ENCODE results near the gene ALKBH1.
"Not testable (repeated sequence)": the region's sequence is repeated elsewhere in the genome, so short reads cannot be mapped to it uniquely, and the experiment has no call there.

Gene ALKBH1, protein sequence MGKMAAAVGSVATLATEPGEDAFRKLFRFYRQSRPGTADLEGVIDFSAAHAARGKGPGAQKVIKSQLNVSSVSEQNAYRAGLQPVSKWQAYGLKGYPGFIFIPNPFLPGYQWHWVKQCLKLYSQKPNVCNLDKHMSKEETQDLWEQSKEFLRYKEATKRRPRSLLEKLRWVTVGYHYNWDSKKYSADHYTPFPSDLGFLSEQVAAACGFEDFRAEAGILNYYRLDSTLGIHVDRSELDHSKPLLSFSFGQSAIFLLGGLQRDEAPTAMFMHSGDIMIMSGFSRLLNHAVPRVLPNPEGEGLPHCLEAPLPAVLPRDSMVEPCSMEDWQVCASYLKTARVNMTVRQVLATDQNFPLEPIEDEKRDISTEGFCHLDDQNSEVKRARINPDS

GRCh38 chr14:77707724-77708408 is at the start of gene ALKBH1, which contains the start of gene SLIRP:
Gene ALKBH1, minus strand, starts transcription at chr14:77708023. Its CDS starts 19 bp downstream, at chr14:77708004.
Gene SLIRP, plus strand, starts transcription at chr14:77708103. Its CDS starts 9 bp downstream, at chr14:77708112.
- DNase-seq, result peak; percentile 89

DNA sequence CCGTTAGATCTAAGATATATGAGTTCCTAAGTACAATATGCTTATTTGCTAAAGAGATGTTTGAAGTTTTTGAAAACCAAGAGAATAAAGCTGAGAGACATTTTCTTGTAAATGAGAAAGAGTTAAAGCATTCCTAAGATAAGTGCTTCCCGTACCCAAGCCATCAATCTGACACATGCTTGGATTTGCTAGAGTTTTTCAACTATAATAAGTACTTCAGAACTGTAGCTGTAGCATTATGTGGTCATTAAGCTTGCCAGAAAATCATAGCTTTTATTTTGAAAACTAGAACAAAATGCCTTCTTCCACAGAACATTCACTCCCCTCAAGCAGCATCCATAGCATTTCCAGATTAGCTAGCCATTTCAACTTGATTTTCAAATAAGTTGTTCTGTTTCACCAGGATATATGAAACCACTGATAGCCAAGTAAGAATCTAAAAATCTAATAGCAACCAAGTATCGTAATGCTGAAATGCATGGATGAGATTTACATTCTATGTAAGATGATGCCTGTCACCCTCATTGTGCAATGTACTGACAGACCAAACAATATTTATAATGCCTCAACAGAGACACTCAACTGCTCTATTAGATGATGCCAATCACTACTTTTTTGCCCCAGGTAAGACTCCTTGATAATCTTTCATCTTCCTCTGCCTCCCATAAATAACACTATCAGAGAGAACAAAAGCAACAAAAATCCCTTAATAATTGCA is 45.1 kb upstream of the ALKBH1 start:
- no peak for DNase-seq

GRCh38 chr14:77752266-77752665 is 44.4 kb upstream of the ALKBH1 start:
- DNase-seq, result no peak

- DNase-seq, result not testable (repeated sequence)
These were observed 39.6 kb upstream of the ALKBH1 start for GRCh38 chr14:77747425-77747824.

DNA sequence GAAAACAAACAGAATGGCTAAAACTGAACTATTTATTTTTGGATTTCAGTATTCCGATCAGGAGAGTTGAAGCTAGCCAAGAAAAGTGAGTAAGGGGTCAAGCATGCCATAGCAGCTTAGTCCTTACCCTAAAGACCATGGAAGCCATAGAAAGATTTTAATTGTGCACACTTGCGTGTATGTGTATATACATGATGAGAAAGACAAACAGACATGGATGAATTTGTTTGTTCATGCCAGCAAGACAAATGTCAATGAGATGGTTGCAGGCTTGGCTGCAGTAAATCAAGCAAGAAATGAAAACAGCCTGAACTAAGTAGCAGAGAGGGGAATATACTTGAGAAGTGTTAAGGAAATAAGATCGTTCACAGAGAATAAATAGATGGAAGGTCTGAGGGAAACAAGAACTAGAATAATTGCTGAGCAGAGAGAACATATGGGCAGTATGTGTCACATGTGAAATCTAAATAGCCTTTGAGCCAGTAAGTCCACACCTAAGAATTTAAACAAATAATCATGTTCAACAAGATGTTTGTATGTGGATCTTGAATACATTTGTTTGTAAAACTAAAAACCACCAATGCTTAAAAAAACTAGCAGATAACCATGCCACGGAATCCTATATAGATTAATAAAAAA is 38.4 kb upstream of the ALKBH1 start:
- DNase-seq, result no peak

DNA sequence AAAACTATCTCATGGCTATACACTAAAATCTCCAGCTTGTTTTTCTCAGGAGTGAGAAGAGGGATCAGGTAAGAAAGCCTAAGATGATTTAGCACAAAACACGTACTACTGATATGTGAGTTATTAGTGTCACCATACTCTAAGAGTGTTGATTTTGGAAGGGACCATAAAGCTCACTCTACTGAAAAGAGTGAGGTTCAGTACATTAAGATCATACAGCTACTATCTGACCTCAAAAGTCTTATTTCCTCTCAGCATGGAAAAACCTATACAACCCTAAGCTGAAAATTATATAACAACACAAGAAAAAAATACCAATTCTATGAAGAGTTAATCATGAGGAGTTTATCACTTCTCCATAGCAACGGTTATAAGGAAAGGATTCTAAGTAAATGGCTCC is 33.6 kb upstream of the ALKBH1 start:
- no peak for DNase-seq

GRCh38 chr14:77738559-77739250 is 30.9 kb upstream of the ALKBH1 start:
- DNase-seq, result no peak

- no peak for DNase-seq
These were observed 23.2 kb upstream of the ALKBH1 start for GRCh38 chr14:77730976-77731497.

- no peak for DNase-seq
These were observed 14.5 kb upstream of the ALKBH1 start for GRCh38 chr14:77722301-77722700.

DNA sequence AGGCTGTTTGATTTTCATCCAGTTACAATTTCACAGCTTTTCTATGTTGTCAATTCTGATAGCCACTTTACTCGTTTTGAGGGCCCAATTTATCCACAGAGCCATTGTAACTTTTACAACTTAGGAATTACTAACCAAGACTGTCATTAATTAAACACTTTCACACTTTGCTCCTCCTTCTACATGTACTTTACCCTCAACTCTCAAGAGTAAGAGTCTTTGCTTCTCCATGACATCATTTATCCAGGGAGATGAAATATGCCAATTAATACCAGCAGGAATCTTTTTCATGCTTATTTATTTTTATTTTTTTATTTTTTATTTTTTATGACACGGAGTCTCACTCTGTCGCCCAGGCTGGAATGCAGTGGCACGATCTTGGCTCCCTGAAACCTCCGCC is 13.6 kb upstream of the ALKBH1 start:
- no peak for DNase-seq

- DNase-seq, result no peak
These were observed 9.9 kb upstream of the ALKBH1 start for GRCh38 chr14:77717608-77718305.

- no peak for DNase-seq
These were observed 7.1 kb upstream of the ALKBH1 start for GRCh38 chr14:77714926-77715325.

DNA sequence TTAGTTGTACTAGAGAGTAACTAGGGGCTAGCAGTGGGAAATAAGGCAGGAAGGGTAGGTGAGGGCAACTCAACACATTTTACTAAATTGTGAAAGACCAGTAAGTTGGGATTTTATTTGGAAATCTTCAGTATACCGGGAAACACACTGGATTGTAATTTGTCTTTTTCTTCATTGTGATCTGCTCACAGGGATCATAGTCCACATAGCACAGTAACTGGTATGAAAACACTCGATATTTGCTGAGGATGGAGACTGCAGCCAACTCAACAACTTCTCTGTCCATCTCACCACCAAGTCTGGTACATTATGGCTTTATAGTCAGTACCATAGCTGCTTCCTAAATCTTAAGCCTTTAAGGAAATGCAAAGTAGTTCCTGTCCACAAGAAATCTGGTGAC is 2.5 kb upstream of the ALKBH1 start:
- no peak for DNase-seq

DNA sequence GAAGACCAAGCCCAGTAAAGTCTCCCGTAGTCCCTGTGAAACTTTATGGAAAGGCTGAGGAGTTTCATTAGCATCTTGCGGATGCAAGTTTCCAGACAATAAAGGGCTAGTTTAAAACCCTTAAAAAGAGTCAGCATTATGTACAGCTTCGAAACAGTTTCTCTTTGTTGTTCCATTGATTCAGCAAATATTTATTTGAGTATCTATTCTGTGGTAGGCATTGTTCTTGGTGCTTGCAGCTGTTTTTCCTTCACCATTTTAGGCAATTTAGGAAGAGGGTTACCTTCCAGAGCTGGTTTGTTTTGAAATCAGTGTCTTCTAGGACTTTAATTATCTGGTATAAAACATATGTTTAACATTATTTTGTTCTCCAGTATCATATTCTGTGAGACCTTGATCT is 1.6 kb upstream of the ALKBH1 start:
- DNase-seq, result no peak

GRCh38 chr14:77708749-77709148 is 926 bp upstream of the ALKBH1 start:
- no peak for DNase-seq

GRCh38 chr14:77707355-77707723 is 484 bp downstream of the ALKBH1 start:
- DNase-seq, result no peak

DNA sequence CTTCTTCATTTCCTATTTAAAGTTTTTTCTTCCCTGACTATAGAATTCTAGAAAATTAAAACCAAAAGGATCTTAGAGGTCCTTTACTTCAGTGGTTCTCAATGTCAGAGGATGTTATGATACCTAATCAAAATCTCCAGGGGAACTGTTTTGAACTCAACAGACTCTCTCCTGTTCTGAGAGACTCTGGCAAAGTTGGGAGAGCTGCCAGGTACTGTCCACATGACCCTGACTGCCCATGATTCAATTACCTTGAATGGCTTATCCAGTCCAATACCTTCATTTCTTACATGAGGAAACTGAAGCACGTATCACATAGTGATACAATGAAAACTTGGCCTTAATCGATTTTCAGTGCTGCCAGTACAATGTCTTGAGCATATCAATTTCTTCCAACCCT is 16.6 kb downstream of the ALKBH1 start:
- no peak for DNase-seq

DNA sequence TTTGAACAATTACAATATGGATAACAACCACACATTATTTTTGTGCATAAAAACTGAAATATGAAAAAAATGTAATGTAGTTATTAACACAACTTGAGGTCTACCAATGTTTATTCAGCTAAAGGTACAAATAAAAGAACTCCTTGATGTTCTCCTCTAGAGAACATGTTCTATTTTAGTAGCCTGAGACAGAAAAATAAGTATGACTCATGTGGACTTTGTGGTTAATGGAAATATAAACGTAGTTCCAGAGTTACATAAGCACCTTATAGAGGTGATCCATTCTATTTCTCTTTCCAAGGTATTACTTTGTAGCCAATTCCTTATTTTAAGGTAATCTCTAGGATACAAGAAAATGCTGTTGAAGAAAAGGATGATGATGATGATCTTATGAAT is 25.7 kb downstream of the ALKBH1 start:
- no peak for DNase-seq

GRCh38 chr14:77681196-77682157 is 26.3 kb downstream of the ALKBH1 start:
- no peak for DNase-seq

- no peak for DNase-seq
These were observed 32.9 kb downstream of the ALKBH1 start for GRCh38 chr14:77674931-77675330.

Measured in left hindlimb (tissue), 1 donor.